Endodermal cell (in vitro differentiated cells): ENCODE data around the gene NLRP1. TPM values are rescaled to one million over a fixed set of nuclear protein-coding genes. Genes with fewer than 3 reads are reported as not detected.

Experiments used
- DNase-seq: peaks from one replicate; pipeline ENCODE4 v3.0.0-alpha.2; 2017
- H3K27ac ChIP-seq: 2 replicates; pipeline ENCODE4 v1.5.1; 2013; ENCODE audit warnings: mild to moderate bottlenecking, low read depth, low read length, moderate library complexity
- H3K27me3 ChIP-seq: 2 replicates; pipeline ENCODE4 v1.6.1; 2013; ENCODE audit warnings: mild to moderate bottlenecking, low read length, moderate library complexity; ENCODE audit not compliant: insufficient read depth, control insufficient read depth, poor library complexity, severe bottlenecking
- H3K36me3 ChIP-seq: 2 replicates; pipeline ENCODE4 v1.7.0; 2013; ENCODE audit warnings: mild to moderate bottlenecking, low read length, moderate library complexity; ENCODE audit not compliant: control insufficient read depth, insufficient read depth
- H3K4me1 ChIP-seq: one replicate; pipeline ENCODE4 v1.7.0; 2013; ENCODE audit warnings: low read length; ENCODE audit not compliant: control insufficient read depth, insufficient read depth
- H3K4me3 ChIP-seq: 2 replicates; pipeline ENCODE4 v1.5.1; 2013; ENCODE audit warnings: mild to moderate bottlenecking, low read length, moderate library complexity
- H3K9ac ChIP-seq: 2 replicates; pipeline ENCODE4 v1.6.1; 2013; ENCODE audit warnings: mild to moderate bottlenecking, low read length, moderate library complexity; ENCODE audit not compliant: poor library complexity, severe bottlenecking; ENCODE audit errors: extremely low read depth
- H3K9me3 ChIP-seq: 2 replicates; pipeline ENCODE4 v1.6.1; 2013; ENCODE audit warnings: mild to moderate bottlenecking, low read length, moderate library complexity; ENCODE audit not compliant: control insufficient read depth
- H3K27ac Mint-ChIP-seq: 2 replicates; pipeline ENCODE4 v1.8.0; 2020; ENCODE audit warnings: mixed read lengths
- H3K27me3 Mint-ChIP-seq: 2 replicates; pipeline ENCODE4 v1.8.0; 2021; ENCODE audit warnings: mild to moderate bottlenecking, mixed read lengths; ENCODE audit not compliant: insufficient read depth
- H3K36me3 Mint-ChIP-seq: 2 replicates; pipeline ENCODE4 v1.8.0; 2020; ENCODE audit warnings: low read depth, mixed read lengths
- H3K4me1 Mint-ChIP-seq: 2 replicates; pipeline ENCODE4 v1.8.0; 2020; ENCODE audit warnings: mixed read lengths
- H3K4me3 Mint-ChIP-seq: 2 replicates; pipeline ENCODE4 v1.8.0; 2020; ENCODE audit warnings: mild to moderate bottlenecking, moderate library complexity, mixed read lengths
- H3K9me3 Mint-ChIP-seq: 2 replicates; pipeline ENCODE4 v1.8.0; 2020; ENCODE audit warnings: mild to moderate bottlenecking, mixed read lengths
- CTCF ChIP-seq: fragments of 200-600 bp; sonication (generic); conservative IDR thresholded peaks from 2 replicates; pipeline ENCODE4 v1.5.0; 2021; ENCODE audit warnings: antibody characterized with exemption, mild to moderate bottlenecking
- WGBS, 2 experiments: methylation state at CpG; one replicate each; pipeline versions ENCODE4 v1.1.5 to v1.1.7; 2013; ENCODE audit warnings: missing lambda C conversion rate in 2 of 2, mixed read lengths in 1 of 2; ENCODE audit not compliant: insufficient coverage in 1 of 2, insufficient read length in 1 of 2; 5-methylcytosine and 5-hydroxymethylcytosine counted together
- total RNA-seq, 2 donors: library from RNA; stranded (reverse); fragmentation: NEBNext Ultra II Directional in 1 of 2; extraction: Animal tissue kit (Norgen Biotek cat#: 25700) in 1 of 2; gene quantifications; 2 replicates in 1 of 2; 3 replicates in 1 of 2; pipeline ENCODE4 v1.2.1, GENCODE V29; 2021

Gene NLRP1
- total RNA-seq, 2 donors from 2014 or later = 3.6 to 5.4 TPM

- TF ChIP-seq CTCF = no peak
- Mint-ChIP-seq H3K36me3 (peaks cover 66% of the 10 kb centered on the region), H3K27ac (peak within 1 kb of the TSS; percentile 100)
Measured at GRCh38 chr17:5486206-5487124, 97.8 kb downstream of the NLRP1 start, which contains the start of gene MIS12. TSS of gene MIS12 (plus strand) at chr17:5486566. CDS start at chr17:5488863, 2,297 bp downstream.

GRCh38 chr17:5485270-5486205 is 98.8 kb downstream of the NLRP1 start, which contains the start of gene DERL2:
TSS of gene DERL2 (minus strand) at chr17:5486178. CDS start at chr17:5486161, 17 bp downstream.
- H3K4me3 Mint-ChIP-seq = peak within 1 kb of the TSS; percentile 94
- no peaks in the 10 kb centered on the region for H3K4me1 ChIP-seq
- H3K9me3 Mint-ChIP-seq = no peaks in the 10 kb centered on the region
- H3K27me3 ChIP-seq = no peaks in the 10 kb centered on the region
- H3K36me3 Mint-ChIP-seq = peaks cover 72% of the 10 kb centered on the region
- peak within 1 kb of the TSS; percentile 100 for H3K27ac ChIP-seq
- peaks cover 72% of the 10 kb centered on the region for H3K36me3 ChIP-seq
- no peaks in the 10 kb centered on the region for H3K27me3 Mint-ChIP-seq
- TF ChIP-seq CTCF = no peak
- peaks cover 12% of the 10 kb centered on the region for H3K4me1 Mint-ChIP-seq
- 2 to 6% methylated on average over 12 to 29 of the region's 29 CpGs for WGBS, 2 experiments
- DNase-seq = no peak
- no peaks in the 10 kb centered on the region for H3K9me3 ChIP-seq
- peak within 1 kb of the TSS; percentile 99 for H3K9ac ChIP-seq
- H3K4me3 ChIP-seq = peak within 1 kb of the TSS; percentile 99
- peak within 1 kb of the TSS; percentile 100 for H3K27ac Mint-ChIP-seq

More at GRCh38 chr17:5486206-5487124, 97.8 kb downstream of the NLRP1 start, which contains the start of gene MIS12:
- peaks cover 66% of the 10 kb centered on the region for H3K36me3 ChIP-seq
- Mint-ChIP-seq H3K27me3 (no peaks in the 10 kb centered on the region), H3K9me3 (no peaks in the 10 kb centered on the region), H3K4me1 (peaks cover 12% of the 10 kb centered on the region), H3K4me3 (peak within 1 kb of the TSS; percentile 94)
- H3K27ac ChIP-seq = peak within 1 kb of the TSS; percentile 100
- WGBS, 2 experiments = 0 to 2% methylated on average over 20 to 67 of the region's 77 CpGs
- H3K4me3 ChIP-seq = peak within 1 kb of the TSS; percentile 99
- DNase-seq = peak; percentile 100
- H3K4me1 ChIP-seq = no peaks in the 10 kb centered on the region
- H3K9me3 ChIP-seq = no peaks in the 10 kb centered on the region
- peak within 1 kb of the TSS; percentile 99 for H3K9ac ChIP-seq
- no peaks in the 10 kb centered on the region for H3K27me3 ChIP-seq

GRCh38 chr17:5481451-5481850 is 102.9 kb downstream of the NLRP1 start:
- Histone ChIP-seq H3K4me3 (no peak overlapping the region), H3K27ac (no peak overlapping the region), H3K9ac (no peak overlapping the region), H3K4me1 (no peaks in the 10 kb centered on the region), H3K36me3 (peaks cover 80% of the 10 kb centered on the region), H3K9me3 (peaks cover 17% of the 10 kb centered on the region), H3K27me3 (no peaks in the 10 kb centered on the region)
- H3K4me1 Mint-ChIP-seq = peaks cover 9% of the 10 kb centered on the region
- peaks cover 20% of the 10 kb centered on the region for H3K9me3 Mint-ChIP-seq
- no peaks in the 10 kb centered on the region for H3K27me3 Mint-ChIP-seq
- WGBS, 2 experiments = 90 to 94% methylated on average over 4 of the region's 4 CpGs
- no peak for TF ChIP-seq CTCF
- no peak overlapping the region for H3K27ac Mint-ChIP-seq
- peaks cover 79% of the 10 kb centered on the region for H3K36me3 Mint-ChIP-seq
- no peak for DNase-seq
- H3K4me3 Mint-ChIP-seq = no peak overlapping the region
